Measurements from ENCODE around the gene PES1.
"Not testable (repeated sequence)": the region's sequence is repeated elsewhere in the genome, so short reads cannot be mapped to it uniquely, and the experiment has no call there.

PES1 gene

DNA sequence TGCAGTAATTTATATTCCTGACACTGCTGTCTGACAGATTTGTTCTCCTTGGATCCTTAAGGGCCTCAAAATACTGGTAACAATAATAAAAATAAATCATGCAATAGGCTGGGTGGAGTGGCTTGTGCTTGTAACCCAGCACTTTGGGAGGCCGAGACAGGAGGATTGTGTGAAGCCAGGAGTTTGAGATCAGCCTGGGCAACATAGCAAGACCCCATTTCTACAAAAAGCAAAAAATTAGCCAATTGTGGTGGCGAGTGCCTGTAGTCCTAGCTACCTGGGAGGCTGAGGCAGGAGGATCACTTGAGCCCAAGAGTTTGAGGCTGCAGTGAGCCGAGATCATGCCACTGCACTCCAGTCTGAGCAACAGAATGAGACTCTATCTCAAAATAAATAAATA is 39.9 kb downstream of the PES1 start:
- not testable (repeated sequence) for DNase-seq

DNA sequence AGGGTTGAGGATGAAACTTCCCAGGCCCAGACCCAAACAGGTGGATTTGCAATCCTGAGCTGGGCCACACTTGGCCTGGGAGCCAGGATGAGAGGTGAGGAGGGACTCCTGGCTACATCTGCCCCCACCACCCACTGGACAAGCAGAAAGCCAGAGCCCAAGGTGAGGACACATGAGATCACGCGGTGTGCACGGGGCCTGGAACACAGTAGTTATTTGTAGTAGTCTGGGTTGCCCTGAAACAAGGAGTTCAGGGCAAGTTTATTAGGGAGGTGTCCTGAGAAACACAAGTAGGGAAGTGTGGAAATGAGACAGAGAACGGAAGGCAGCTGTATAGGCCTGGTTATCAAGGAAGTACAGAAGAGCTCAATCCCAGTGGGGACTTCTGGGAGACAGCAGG is 44.5 kb downstream of the PES1 start:
- no peak for DNase-seq

DNA sequence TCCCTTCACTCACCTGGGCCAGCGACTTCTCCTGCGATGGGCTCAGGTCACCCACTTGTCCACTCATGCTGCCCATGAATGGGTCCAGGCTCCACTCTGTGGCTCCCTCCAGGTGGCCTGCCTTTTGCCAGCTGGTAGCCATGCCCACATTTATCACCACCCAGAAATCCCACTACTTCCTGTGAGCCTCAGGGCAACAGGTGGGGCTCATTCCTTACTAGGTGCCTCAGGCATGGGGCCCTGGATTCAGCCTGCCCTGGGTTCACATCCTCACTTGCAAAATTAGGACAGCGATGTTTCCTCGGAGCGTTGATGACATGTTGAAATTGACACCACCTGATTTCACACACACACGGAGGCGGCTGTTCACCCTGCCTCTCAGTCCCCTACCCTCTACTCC is 45.1 kb downstream of the PES1 start, which contains the start of gene SEC14L6:
Gene SEC14L6 (minus strand): TSS at position 126 of the 400 bp plus-strand sequence. CDS start 59 bp downstream, at position 67.
- no peak for DNase-seq

DNA sequence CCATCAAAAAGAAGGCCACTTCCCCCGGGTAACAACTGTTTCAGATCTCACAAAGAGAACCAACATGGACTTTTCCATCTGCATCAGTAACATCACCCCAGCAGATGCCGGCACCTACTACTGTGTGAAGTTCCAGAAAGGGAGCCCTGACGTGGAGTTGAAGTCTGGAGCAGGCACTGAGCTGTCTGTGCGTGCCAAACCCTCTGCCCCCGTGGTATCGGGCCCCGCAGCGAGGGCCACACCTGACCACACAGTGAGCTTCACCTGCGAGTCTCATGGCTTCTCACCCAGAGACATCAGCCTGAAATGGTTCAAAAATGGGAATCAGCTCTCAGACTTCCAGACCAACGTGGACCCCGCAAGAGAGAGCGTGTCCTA is 48.9 kb downstream of the PES1 start:
- DNase-seq, result no peak

DNA sequence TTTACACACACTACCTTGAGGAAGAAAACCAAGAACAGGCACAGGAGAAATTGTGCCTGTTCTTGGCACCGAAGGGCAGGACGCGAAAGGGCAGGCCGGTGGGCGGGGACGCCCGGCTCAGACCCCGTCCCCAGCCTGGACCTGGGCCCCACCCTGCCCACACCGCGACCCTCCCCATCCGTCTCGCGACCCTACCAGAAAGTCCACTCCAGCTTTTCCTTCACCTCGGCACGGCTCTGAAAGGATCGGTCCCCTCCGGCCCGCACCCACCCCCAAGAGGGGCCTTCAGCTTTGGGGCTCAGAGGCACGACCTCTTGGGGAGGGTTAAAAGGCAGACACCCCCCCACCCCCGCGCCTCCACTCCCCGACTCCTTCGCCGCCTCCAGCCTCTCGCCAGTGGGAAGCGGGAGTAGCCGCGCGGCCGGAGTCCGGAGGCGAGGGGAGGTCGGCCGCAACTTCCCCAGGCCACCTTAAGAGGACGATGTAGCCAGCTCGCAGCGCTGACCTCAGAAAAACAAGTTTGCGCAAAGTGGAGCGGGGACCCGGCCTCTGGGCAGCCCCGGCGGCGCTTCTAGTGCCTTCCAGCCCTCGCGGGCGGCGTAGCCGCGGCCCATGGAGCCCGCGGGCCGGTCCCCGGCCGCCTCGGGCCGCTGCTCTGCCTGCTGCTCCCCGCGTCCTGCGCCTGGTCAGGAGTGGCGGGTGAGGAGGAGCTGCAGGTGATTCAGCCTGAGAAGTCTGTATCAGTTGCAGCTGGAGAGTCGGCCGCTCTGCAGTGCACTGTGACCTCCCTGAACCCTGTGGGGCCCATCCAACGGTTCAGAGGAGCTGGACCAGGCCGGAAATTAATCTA is 49.5 kb downstream of the PES1 start:
- DNase-seq, result peak; percentile 20 to 71 (median 47)

DNA sequence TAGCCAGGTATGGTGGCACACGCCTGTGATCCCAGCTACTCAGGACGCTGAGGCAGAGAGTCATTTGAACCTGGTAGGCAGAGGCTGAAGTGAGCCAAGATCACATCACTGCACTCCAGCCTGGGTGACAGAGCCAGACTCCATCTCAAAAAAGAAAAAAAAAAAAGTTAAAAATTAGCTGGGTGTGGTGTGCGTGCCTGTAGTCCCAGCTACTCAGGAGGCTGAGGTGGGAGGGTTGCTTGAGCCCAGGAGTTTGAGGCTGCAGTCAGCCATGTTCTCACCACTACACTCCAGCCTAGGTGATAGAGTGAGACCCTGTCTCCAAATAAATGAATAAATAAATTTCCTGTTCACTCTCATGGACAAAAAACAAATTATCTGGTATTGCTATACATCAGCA is 50.2 kb downstream of the PES1 start:
- not testable (repeated sequence) for DNase-seq

DNA sequence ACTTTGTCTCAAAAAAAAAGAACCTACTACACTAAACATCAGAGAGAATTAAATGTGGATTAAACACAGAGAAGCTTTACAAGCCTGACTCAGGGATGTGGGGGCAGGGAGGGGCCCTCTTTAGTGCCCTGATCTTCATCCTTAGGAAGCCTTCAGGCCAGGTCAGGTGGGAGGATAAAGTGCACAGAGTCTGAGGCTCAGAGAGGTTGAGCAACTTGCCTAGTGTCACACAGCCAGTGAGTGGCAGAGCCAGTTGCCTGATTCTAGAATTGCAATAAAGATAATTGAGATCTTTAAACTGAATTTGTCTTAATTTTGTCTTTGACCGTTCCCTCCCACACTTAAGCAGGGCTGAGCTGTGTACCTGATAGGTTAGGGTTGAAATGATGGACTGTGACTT is 52.3 kb downstream of the PES1 start:
- DNase-seq, result no peak

DNA sequence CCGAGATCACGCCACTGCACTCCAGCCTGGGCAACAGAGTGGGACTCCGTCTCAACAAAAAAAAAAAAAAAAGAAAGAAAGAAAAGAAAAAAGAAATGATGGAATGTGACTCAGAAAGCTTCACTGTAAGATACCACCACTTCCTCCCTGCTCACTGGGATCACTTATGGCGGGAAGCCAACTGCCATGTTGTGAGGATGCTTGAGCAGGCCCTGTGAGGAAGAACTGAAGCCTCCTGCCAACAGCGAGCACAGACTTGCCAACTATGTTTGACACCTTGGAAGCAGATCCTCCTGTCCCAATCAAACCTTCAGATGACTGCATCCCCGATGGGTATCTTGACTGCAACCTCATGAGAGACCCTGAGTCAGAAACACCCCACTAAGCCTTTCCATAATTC is 53.4 kb downstream of the PES1 start:
- no peak for DNase-seq

DNA sequence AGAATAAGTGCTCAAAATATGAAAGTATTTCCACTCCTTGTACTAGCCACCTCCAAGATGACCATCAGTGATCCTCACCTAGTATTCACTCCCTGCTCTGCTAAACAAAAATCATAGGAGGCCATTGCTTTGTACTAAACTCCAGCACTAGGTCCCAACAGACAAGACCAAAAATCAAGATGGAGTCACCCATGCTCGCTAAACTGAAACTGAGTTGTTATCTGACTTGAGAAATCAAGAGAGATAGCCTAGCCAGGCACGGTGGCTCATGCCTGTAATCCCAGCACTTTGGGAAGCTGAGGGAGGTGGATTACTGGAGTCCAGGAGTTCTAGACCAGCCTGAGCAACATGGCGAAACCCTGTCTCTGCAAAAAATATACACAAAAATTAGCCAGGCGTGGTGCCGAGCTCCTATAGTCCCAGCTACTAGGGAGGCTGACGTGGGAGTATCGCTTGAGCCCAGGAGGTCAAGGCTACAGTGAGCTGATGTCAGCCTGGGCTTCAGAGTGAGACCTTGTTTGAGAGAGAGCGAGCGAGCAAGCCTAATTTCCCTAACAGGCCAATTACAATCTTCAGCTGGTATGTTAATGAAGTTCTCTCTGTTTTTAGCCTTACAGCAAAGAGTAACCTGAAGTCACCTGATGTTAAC is 54.5 kb downstream of the PES1 start:
- no peak for DNase-seq

DNA sequence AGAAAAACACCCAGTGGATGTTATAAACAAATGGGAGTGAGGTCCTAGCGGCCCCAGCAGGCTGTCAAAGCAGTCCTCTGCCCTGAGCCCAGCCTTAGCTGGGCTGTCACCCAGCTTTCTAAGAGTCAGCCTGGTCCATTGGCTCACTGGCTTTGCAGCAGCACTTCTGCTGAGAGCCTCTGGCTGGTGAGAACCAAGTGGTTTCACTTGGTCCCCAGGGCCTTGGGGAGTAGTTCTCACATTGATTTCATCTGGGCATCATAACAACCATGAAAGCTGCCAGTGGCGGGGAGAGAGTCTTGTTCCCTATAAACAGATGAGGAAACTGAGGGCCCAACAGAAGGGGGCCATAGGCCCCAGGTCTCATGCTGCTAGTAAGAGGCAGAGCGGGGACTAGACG is 56.5 kb downstream of the PES1 start:
- DNase-seq, result no peak

DNA sequence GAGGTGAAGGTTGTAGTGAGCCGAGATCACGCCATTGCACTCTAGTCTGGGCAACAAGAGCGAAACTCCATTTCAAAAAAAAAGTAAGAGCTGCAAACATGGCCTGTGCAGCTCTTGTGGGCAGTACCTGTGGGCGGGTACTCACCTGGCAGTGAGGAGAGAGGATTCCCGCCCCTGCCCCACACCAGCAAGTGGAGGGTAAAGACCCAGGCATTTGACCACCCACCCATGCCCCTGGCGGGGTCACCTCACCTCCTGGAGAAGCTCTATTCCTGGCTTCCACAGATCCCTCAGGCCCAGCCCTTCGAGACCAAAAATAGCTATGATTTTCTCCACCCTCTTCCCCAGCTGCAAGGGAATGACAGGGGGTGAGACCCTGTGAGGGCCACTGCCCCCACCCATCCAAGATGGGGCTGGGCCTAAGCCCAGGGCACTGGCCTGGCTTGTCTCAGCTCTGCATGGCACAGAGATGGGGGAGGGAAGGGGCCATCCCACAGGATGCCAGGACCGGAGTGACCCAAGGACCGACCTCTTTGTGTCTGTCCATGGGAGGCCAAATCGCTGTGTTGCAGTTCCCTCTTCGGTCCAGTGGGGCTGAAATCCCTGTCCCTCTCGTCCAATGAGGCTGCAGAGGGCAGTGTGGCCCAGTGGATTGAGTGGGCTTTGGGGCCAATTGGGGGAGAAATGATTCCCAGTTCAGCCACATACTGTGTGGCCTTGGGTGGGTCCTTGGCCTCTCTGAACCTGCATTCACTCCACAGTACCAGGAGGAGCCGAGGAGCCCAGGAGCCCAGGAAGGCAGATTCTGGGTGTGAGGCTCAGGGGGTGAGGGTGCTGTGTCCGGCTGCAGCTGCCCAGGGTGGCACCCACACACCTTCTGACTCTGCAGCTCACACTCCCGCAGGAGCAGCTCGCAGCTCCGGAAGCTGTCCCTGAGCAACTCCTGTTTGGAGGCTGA is 59.8 kb downstream of the PES1 start:
- no peak for DNase-seq

DNA sequence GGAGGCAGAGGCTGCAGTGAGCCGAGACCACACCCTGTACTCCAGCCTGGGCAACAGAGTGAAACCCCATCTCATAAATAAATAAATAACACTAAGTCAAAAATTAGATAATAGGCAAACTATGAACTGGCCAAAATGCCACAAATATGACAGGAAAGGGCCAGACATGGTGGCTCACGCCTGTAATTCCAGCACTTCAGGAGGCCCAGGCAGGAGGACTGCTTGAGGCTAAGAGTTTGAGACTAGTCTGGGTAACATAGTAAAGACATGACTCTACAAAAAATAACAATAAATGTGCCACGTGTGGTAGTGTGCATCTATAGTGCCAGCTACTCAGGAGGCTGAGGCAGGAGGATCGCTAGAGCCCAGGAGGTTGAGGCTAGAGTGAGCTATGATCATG is 65.1 kb downstream of the PES1 start:
- no peak for DNase-seq

Data from suppressor macrophage treated with lipopolysaccharide for 1 hour (primary cell).